ENCODE measurements around the gene STUM. TPM values are rescaled to one million over a fixed set of nuclear protein-coding genes. Genes with fewer than 3 reads are reported as not detected.

STUM gene
- total and polyA plus RNA-seq, 2 experiments from 2014 or later: 0.23 to 1.3 TPM

DNA sequence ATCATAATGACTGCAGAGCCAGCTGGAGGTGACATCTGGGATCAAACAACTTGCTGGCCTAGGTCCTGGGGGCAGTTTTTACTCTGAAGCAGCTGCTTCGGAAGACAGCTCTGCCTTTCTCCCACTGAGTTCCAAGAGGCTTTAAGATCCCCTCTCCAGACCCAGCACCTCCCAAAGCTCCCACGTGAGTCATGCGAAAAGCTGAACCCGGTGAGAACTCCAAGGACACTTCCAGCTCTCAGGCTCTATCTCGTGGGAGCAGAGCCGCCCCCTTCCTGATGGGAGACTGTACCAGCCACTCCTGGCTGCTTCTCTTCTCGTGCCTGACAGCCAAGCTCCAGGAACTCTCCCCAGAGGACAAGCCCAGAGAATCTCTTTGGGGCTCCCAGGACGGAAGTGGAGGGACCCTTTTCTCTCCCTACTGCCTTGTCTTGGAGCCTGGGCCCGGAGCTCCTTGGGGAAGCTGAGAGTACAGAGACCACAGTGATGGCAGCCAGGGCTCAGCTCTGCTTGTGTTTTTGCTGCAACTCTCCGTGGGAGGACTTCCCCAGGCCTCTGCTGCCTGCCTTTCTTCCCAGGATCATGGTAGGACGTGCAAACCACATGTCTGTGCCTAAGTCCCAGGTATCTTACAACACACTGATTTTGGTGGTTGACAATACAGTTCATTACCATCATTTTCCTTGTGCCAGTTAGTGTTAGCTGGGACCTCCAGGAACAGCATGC lies 40.6 kb downstream of the STUM start:
- Histone ChIP-seq H3K27ac (ENCODE audit: low read depth) (no peak overlapping the region), H3K36me3 (ENCODE audit: insufficient read depth) (no peaks in the 10 kb centered on the region), H4K20me1 (replicated peaks; ENCODE audit: insufficient read depth) (no peaks in the 10 kb centered on the region), H3K9me2 (ENCODE audit: insufficient read depth) (no peaks in the 10 kb centered on the region), H3K27me3 (ENCODE audit: insufficient read depth) (no peaks in the 10 kb centered on the region), H3F3A (replicated peaks; ENCODE audit: low read depth) (no peaks in the 10 kb centered on the region), H3K4me2 (no peak overlapping the region), H2AFZ (no peak overlapping the region), H3K4me3 (no peak overlapping the region), H3K4me1 (ENCODE audit: insufficient read depth) (no peaks in the 10 kb centered on the region), H3K79me2 (replicated peaks; ENCODE audit: insufficient read depth) (no peaks in the 10 kb centered on the region)
- H3K9me3 Mint-ChIP-seq: no peaks in the 10 kb centered on the region
- no peak for DNase-seq (ENCODE audit: low spot score)
- H3K27ac Mint-ChIP-seq: no peak overlapping the region
- ATAC-seq: no peak
- H3K4me3 Mint-ChIP-seq: no peak overlapping the region
- H3K36me3 Mint-ChIP-seq (ENCODE audit: low read depth): no peaks in the 10 kb centered on the region
- H3K4me1 Mint-ChIP-seq: peaks cover 10% of the 10 kb centered on the region
- TF ChIP-seq STAT1 (IDR thresholded peaks at IDR 0.05; ENCODE audit: unreplicated experiment): no peak
- TF ChIP-seq, protein P1, sequence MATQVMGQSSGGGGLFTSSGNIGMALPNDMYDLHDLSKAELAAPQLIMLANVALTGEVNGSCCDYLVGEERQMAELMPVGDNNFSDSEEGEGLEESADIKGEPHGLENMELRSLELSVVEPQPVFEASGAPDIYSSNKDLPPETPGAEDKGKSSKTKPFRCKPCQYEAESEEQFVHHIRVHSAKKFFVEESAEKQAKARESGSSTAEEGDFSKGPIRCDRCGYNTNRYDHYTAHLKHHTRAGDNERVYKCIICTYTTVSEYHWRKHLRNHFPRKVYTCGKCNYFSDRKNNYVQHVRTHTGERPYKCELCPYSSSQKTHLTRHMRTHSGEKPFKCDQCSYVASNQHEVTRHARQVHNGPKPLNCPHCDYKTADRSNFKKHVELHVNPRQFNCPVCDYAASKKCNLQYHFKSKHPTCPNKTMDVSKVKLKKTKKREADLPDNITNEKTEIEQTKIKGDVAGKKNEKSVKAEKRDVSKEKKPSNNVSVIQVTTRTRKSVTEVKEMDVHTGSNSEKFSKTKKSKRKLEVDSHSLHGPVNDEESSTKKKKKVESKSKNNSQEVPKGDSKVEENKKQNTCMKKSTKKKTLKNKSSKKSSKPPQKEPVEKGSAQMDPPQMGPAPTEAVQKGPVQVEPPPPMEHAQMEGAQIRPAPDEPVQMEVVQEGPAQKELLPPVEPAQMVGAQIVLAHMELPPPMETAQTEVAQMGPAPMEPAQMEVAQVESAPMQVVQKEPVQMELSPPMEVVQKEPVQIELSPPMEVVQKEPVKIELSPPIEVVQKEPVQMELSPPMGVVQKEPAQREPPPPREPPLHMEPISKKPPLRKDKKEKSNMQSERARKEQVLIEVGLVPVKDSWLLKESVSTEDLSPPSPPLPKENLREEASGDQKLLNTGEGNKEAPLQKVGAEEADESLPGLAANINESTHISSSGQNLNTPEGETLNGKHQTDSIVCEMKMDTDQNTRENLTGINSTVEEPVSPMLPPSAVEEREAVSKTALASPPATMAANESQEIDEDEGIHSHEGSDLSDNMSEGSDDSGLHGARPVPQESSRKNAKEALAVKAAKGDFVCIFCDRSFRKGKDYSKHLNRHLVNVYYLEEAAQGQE (IDR thresholded peaks at IDR 0.05; ENCODE audit: unreplicated experiment): no peak
- H3K27me3 Mint-ChIP-seq (ENCODE audit: insufficient read depth, low read depth, poor library complexity): peaks cover 15% of the 10 kb centered on the region

GRCh38 chr1:226590614-226591013 lies 42.0 kb downstream of the STUM start:
- Histone ChIP-seq H3K9me2 (ENCODE audit: insufficient read depth) (no peaks in the 10 kb centered on the region), H3K4me3 (no peak overlapping the region), H3K79me2 (replicated peaks; ENCODE audit: insufficient read depth) (no peaks in the 10 kb centered on the region), H3K36me3 (ENCODE audit: insufficient read depth) (no peaks in the 10 kb centered on the region; the same call in 1 of the 2 replicates), H2AFZ (no peak overlapping the region), H3K27me3 (ENCODE audit: insufficient read depth) (no peaks in the 10 kb centered on the region), H4K20me1 (replicated peaks; ENCODE audit: insufficient read depth) (no peaks in the 10 kb centered on the region), H3F3A (replicated peaks; ENCODE audit: low read depth) (no peaks in the 10 kb centered on the region), H3K27ac (ENCODE audit: low read depth) (no peak overlapping the region), H3K4me2 (no peak overlapping the region), H3K4me1 (ENCODE audit: insufficient read depth) (no peaks in the 10 kb centered on the region)
- Mint-ChIP-seq H3K4me3 (no peak overlapping the region), H3K9me3 (peaks cover 5% of the 10 kb centered on the region), H3K36me3 (ENCODE audit: low read depth) (no peaks in the 10 kb centered on the region; the same call in 2 of the 3 replicates), H3K27me3 (ENCODE audit: insufficient read depth, low read depth, poor library complexity) (peaks cover 14% of the 10 kb centered on the region), H3K4me1 (peaks cover 10% of the 10 kb centered on the region), H3K27ac (no peak overlapping the region)
- DNase-seq (ENCODE audit: low spot score): no peak
- no peak for ATAC-seq
- TF ChIP-seq EZH2phosphoT487 (IDR thresholded peaks at IDR 0.05; ENCODE audit: unreplicated experiment) (no peak), NANOG (IDR thresholded peaks at IDR 0.05; ENCODE audit: borderline replicate concordance) (no peak), EZH2 (IDR thresholded peaks at IDR 0.05; ENCODE audit: low read depth, unreplicated experiment) (no peak), POLR2AphosphoS5 (IDR thresholded peaks at IDR 0.05; ENCODE audit: low read depth) (no peak), JUNB (IDR thresholded peaks at IDR 0.05; ENCODE audit: unreplicated experiment) (no peak), CREB1 (CRISPR knock-in tag; IDR thresholded peaks at IDR 0.05; ENCODE audit: low read depth) (no peak), ZNF114 (CRISPR knock-in tag; IDR thresholded peaks at IDR 0.05) (no peak), STAT1 (IDR thresholded peaks at IDR 0.05; ENCODE audit: unreplicated experiment) (no peak)
- TF ChIP-seq, protein P2, sequence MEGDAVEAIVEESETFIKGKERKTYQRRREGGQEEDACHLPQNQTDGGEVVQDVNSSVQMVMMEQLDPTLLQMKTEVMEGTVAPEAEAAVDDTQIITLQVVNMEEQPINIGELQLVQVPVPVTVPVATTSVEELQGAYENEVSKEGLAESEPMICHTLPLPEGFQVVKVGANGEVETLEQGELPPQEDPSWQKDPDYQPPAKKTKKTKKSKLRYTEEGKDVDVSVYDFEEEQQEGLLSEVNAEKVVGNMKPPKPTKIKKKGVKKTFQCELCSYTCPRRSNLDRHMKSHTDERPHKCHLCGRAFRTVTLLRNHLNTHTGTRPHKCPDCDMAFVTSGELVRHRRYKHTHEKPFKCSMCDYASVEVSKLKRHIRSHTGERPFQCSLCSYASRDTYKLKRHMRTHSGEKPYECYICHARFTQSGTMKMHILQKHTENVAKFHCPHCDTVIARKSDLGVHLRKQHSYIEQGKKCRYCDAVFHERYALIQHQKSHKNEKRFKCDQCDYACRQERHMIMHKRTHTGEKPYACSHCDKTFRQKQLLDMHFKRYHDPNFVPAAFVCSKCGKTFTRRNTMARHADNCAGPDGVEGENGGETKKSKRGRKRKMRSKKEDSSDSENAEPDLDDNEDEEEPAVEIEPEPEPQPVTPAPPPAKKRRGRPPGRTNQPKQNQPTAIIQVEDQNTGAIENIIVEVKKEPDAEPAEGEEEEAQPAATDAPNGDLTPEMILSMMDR (conservative IDR thresholded peaks at IDR 0.05; ENCODE audit: low read depth in 2 of 2): no peak
